BLaER1 (cell line): ENCODE results near the gene CFAP61.
A peak's percentile ranks its signal among the peaks of the same experiment; 100 is the strongest.

Experiments used
- H3K27ac ChIP-seq: shearing (Covaris generic); formaldehyde crosslinking; 2 replicates; pipeline ENCODE4 v1.8.1; 2022
- H3K27me3 ChIP-seq: shearing (Covaris generic); formaldehyde crosslinking; 2 replicates; pipeline ENCODE4 v1.8.1; 2022
- H3K36me3 ChIP-seq: shearing (Covaris generic); formaldehyde crosslinking; 2 replicates; pipeline ENCODE4 v1.8.1; 2022
- H3K4me1 ChIP-seq: shearing (Covaris generic); formaldehyde crosslinking; 2 replicates; pipeline ENCODE4 v1.8.1; 2022
- H3K4me2 ChIP-seq: shearing (Covaris generic); formaldehyde crosslinking; 2 replicates; pipeline ENCODE4 v1.8.1; 2022
- H3K4me3 ChIP-seq: shearing (Covaris generic); formaldehyde crosslinking; 2 replicates; pipeline ENCODE4 v1.8.1; 2022
- H3K9ac ChIP-seq: shearing (Covaris generic); formaldehyde crosslinking; 2 replicates; pipeline ENCODE4 v1.8.1; 2022
- H3K9me3 ChIP-seq: shearing (Covaris generic); formaldehyde crosslinking; 2 replicates; pipeline ENCODE4 v1.8.1; 2022
- H4K20me1 ChIP-seq: shearing (Covaris generic); formaldehyde crosslinking; 2 replicates; pipeline ENCODE4 v1.8.1; 2022
- Cebpa-rat ChIP-seq: shearing (Covaris generic); IDR thresholded peaks from 2 replicates; pipeline ENCODE4 v1.8.1; 2022

The CFAP61 gene

DNA sequence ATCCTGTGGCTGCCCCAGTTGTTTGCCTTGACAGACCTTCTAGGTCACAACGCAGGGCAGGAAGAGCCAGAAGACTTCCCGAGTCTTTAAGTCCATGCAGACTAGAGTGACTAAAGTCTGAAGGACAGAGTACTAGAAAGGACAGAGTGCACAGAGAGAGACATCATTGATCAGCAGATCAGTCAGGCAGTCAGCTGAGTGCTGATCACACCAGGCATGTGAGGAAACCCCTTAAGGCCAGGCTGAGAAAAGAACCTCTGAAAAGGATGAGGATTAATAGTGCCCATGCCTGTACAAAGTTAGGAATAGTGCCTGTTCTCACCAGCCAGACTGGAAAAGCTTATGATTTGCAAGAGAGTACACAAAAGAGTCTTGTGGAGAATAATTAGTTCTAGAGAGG is 91.3 kb downstream of the CFAP61 start:
- TF ChIP-seq Cebpa-rat = no peak
- Histone ChIP-seq H3K27me3 (no peaks in the 10 kb centered on the region), H3K4me1 (peaks cover 37% of the 10 kb centered on the region), H3K9me3 (peaks cover 21% of the 10 kb centered on the region), H3K27ac (no peak overlapping the region), H3K9ac (no peak overlapping the region; the same call in 1 of the 2 replicates), H3K4me2 (peak overlapping the region; percentile 60), H3K4me3 (no peak overlapping the region), H3K36me3 (no peaks in the 10 kb centered on the region; the same call in 1 of the 2 replicates), H4K20me1 (no peaks in the 10 kb centered on the region)

DNA sequence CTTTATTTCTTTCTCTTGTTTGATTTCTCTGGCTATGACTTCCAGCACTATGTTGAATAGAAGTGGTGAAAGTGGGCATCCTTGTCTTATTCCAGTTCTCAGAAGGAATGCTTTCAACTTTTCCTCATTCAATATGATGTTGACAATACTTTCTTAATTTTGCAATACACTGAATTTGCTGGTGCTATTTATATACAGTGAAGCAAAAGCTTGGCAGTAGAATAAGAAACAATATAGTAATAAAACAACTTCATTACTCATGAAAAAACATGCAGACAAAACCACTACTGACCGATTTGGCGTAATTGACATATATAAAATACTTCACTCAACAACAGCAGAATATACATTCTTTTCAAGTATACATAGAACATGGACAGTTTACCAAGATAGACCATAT is 96.4 kb downstream of the CFAP61 start:
- Histone ChIP-seq H3K9ac (no peak overlapping the region), H3K4me1 (peaks cover 2% of the 10 kb centered on the region), H3K27ac (no peak overlapping the region), H3K9me3 (peaks cover 49% of the 10 kb centered on the region), H3K36me3 (no peaks in the 10 kb centered on the region; the same call in 1 of the 2 replicates), H3K4me3 (no peak overlapping the region), H3K27me3 (no peaks in the 10 kb centered on the region), H4K20me1 (no peaks in the 10 kb centered on the region), H3K4me2 (no peak overlapping the region)
- no peak for TF ChIP-seq Cebpa-rat

DNA sequence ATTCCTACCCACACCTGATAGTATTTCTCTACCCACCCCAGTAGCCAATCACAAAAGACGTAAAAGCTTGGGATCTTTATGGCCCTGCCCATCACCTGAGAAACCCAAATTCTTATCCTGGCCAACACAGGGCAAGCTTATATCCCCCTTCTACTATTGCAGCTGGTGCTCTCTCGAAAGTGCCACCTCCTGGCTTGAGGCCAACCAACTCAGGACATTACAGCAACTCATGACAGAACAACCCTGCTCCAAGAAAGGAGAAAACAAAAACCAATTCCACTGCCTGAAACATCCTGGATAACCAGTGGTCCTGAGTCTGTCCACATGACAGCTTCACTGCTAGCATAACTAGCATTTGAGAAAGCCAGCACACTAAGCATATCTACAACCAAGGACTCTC is 97.9 kb downstream of the CFAP61 start:
- Histone ChIP-seq H3K4me3 (no peak overlapping the region), H3K9me3 (peaks cover 43% of the 10 kb centered on the region)

DNA sequence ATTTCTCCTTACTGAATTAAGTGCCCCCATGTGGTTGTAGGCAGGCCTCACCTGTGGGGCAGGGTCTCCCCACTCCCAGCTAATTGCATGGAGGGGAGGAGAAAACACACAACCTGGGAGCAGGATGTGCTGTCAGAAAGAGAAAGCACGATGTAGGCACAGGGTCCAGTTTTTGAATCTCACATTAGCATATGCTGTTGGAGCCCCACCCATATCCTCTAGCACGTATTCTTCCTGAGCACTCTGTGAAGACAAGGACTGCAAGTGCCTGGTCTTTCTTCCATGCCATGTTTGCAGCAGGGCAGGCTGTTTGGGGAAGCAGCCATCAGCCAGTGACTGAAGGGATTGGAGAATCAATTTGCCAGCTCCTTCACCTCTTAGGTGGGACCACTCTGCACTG is 108.2 kb downstream of the CFAP61 start:
- Histone ChIP-seq H3K4me2 (no peak overlapping the region), H3K4me1 (no peaks in the 10 kb centered on the region), H3K4me3 (no peak overlapping the region), H3K9me3 (peaks cover 5% of the 10 kb centered on the region; the same call in 1 of the 2 replicates), H3K27ac (no peak overlapping the region), H3K36me3 (no peaks in the 10 kb centered on the region), H4K20me1 (no peaks in the 10 kb centered on the region), H3K27me3 (no peaks in the 10 kb centered on the region), H3K9ac (no peak overlapping the region)
- no peak for TF ChIP-seq Cebpa-rat

More for the DNA sequence above, 97.9 kb downstream of the CFAP61 start:
- Histone ChIP-seq H3K9ac (no peak overlapping the region), H3K4me1 (no peaks in the 10 kb centered on the region), H3K27me3 (no peaks in the 10 kb centered on the region), H4K20me1 (no peaks in the 10 kb centered on the region), H3K36me3 (no peaks in the 10 kb centered on the region), H3K4me2 (no peak overlapping the region), H3K27ac (no peak overlapping the region)
- no peak for TF ChIP-seq Cebpa-rat

DNA sequence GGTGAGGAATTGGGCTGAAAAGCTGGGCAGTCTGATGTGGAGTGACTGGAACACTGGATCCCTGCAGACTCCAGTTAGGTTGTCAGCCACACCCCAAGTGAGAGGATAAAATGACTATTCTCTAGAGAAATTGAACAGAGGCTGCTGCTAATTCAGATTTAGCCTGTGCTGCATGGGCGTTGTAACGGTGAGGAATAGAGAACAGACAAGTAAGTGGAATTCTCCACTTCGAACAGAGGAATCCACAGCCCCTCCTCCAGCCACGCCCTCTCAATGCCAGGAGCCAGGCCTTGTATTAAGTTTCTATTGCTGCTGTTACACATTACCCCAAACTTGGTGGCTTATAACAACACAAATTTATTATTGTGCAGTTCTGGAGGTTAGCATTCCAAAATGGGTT is 109.3 kb downstream of the CFAP61 start:
- no peak for TF ChIP-seq Cebpa-rat
- H3K4me3 ChIP-seq = no peak overlapping the region
- H3K9ac ChIP-seq = no peak overlapping the region
- no peaks in the 10 kb centered on the region for H3K4me1 ChIP-seq
- no peaks in the 10 kb centered on the region for H3K27me3 ChIP-seq
- no peaks in the 10 kb centered on the region for H3K36me3 ChIP-seq
- no peaks in the 10 kb centered on the region for H4K20me1 ChIP-seq
- no peak overlapping the region for H3K4me2 ChIP-seq
- peaks cover 5% of the 10 kb centered on the region; the same call in 1 of the 2 replicates for H3K9me3 ChIP-seq
- H3K27ac ChIP-seq = no peak overlapping the region

DNA sequence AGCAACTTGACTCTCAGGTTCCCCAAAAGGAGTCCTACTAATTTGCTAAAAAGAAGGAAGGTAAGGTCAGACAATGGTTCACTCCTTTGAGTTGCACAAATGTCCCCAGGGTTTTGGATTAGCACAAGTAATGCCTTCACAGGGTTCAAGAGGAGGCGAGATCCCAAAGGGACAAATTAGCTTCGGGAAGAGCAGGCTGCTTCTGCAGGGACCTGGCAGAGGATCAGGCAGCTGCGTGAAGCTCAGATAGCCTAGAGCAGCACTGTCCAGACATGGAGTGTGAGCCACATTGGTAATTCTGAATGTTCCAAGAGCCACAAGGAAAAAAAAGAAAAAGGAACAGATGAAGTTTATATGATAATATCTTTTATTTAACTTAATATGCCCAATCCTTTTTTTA is 115.4 kb downstream of the CFAP61 start:
- no peaks in the 10 kb centered on the region for H4K20me1 ChIP-seq

DNA sequence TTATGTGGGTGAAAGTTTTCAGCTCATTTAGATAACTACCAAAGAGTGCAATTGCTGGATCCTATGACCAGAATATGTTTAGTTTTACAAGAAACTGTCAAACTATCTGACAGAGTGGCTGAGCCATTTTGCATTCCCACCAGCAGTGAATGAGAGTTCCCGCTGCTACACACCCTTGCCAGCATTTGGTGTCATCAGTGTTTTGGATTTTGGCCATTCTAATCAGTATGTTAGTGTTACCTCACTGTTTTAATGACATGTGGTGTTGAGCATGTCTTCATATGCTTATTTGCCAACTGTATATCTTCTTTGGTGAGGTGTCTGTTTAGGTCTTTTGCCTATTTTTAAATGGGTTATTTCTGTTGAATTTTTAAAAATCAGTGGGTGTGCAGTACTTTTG is 120.9 kb downstream of the CFAP61 start:
- H4K20me1 ChIP-seq = no peaks in the 10 kb centered on the region
- no peaks in the 10 kb centered on the region for H3K27me3 ChIP-seq
- H3K4me2 ChIP-seq = no peak overlapping the region
- no peaks in the 10 kb centered on the region for H3K4me1 ChIP-seq
- no peak overlapping the region for H3K27ac ChIP-seq
- H3K36me3 ChIP-seq = no peaks in the 10 kb centered on the region
- H3K4me3 ChIP-seq = no peak overlapping the region
- peaks cover 10% of the 10 kb centered on the region; the same call in 1 of the 2 replicates for H3K9me3 ChIP-seq
- TF ChIP-seq Cebpa-rat = no peak
- no peak overlapping the region for H3K9ac ChIP-seq

More for the DNA sequence above, 115.4 kb downstream of the CFAP61 start:
- H3K4me2 ChIP-seq = no peak overlapping the region
- TF ChIP-seq Cebpa-rat = no peak
- H3K27me3 ChIP-seq = no peaks in the 10 kb centered on the region
- H3K9me3 ChIP-seq = peaks cover 10% of the 10 kb centered on the region; the same call in 1 of the 2 replicates
- no peak overlapping the region for H3K9ac ChIP-seq
- H3K27ac ChIP-seq = no peak overlapping the region
- H3K4me1 ChIP-seq = no peaks in the 10 kb centered on the region
- no peak overlapping the region for H3K4me3 ChIP-seq
- no peaks in the 10 kb centered on the region for H3K36me3 ChIP-seq

DNA sequence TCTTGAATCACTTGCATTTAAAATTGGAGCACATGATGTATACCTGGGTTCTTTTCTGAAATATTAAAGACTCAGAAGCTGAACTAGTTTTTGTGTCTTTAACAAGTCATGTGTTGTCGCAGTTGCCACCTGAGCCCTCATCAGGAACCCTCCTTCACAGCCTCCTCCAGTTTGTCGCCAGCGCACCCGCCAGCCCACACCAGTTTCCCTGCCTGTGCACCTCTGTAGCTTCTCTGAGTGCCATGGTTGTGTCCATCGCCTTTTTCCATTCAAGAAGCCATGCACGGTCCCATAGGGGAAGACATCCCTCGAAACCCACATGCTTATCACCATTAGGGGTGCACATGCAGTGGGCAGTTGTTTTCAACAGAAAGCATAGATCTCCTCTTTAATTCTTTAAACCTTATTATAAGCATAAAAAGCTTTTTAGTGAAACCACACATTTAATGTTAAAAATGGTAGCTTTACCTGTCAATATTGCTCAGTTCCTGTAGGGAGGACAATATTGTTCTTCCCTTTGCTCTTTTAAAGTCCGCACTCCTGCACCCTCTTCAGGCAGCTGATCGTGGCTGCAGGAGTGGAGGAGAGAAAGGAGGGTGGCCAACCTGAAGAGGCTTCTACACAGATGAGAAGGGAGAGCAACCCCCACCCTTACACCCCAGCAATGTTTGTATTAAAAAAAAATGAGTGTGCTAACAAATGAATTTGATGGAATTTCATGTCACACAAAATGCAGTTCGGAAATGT is 121.9 kb downstream of the CFAP61 start:
- no peak overlapping the region for H3K27ac ChIP-seq
- no peaks in the 10 kb centered on the region for H3K27me3 ChIP-seq
- no peak overlapping the region for H3K4me3 ChIP-seq
- H3K9me3 ChIP-seq = peaks cover 10% of the 10 kb centered on the region; the same call in 1 of the 2 replicates
- no peaks in the 10 kb centered on the region for H3K36me3 ChIP-seq
- no peak overlapping the region for H3K4me2 ChIP-seq
- TF ChIP-seq Cebpa-rat = no peak
- no peaks in the 10 kb centered on the region for H4K20me1 ChIP-seq
- no peak overlapping the region for H3K9ac ChIP-seq
- no peaks in the 10 kb centered on the region for H3K4me1 ChIP-seq

DNA sequence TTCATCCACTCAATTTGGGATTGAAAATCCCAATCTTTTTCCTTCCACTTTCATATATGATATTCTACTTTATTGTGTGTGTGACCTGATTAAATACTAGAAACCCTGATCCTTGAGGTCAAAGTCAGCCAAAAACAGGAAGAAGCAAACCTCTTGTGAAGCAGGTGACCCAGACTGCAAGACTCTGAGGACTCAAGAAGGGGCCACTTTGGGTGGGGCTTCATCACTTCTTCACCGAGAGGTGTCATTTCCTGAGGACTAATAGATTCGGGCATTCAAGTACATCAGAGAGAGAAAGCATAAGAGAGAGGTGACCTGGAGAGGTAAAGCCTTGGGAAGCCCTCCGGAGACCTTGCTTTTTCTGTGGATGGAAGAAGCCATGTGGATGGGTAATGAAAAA is 129.0 kb downstream of the CFAP61 start:
- H3K27me3 ChIP-seq = no peaks in the 10 kb centered on the region
- H3K27ac ChIP-seq = no peak overlapping the region
- H3K4me1 ChIP-seq = no peaks in the 10 kb centered on the region
- 0 out of 2 replicates have a peak, but pooled peaks cover 5% of the 10 kb centered on the region for H3K9me3 ChIP-seq
- H4K20me1 ChIP-seq = no peaks in the 10 kb centered on the region
- no peaks in the 10 kb centered on the region for H3K36me3 ChIP-seq
- no peak overlapping the region for H3K4me2 ChIP-seq
- TF ChIP-seq Cebpa-rat = no peak
- H3K9ac ChIP-seq = no peak overlapping the region
- no peak overlapping the region for H3K4me3 ChIP-seq

DNA sequence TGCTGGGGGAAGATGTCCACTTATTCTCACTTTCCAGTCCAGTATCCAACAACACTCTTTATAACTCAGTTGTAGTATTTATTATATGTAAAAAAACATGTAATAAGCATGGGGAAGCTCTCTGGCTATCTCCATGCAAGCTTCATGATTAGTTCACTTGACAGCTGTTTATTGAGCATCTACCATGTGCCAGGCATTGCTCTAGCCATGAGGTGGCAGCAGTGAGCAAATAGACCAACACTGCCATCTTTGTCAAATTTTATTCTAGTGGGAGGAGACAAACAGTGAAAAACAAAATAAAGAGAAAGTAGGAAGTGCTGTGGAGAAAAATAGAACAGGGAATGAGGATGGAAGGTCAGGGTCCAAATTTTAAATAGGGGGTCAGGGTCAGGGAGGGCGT is 131.8 kb downstream of the CFAP61 start:
- H3K9ac ChIP-seq = no peak overlapping the region
- no peak overlapping the region for H3K27ac ChIP-seq
- H3K4me1 ChIP-seq = no peaks in the 10 kb centered on the region
- H3K9me3 ChIP-seq = 0 out of 2 replicates have a peak, but pooled peaks cover 5% of the 10 kb centered on the region
- H3K27me3 ChIP-seq = no peaks in the 10 kb centered on the region
- H3K4me3 ChIP-seq = no peak overlapping the region
- H3K36me3 ChIP-seq = no peaks in the 10 kb centered on the region
- no peak overlapping the region for H3K4me2 ChIP-seq
- H4K20me1 ChIP-seq = no peaks in the 10 kb centered on the region
- no peak for TF ChIP-seq Cebpa-rat
